ENCODE measurements around the gene CAD. TPM values are rescaled to one million over a fixed set of nuclear protein-coding genes. Genes with fewer than 3 reads are reported as not detected.

The CAD gene
- total RNA-seq, 1 experiment from 2014 or later: 130 TPM

GRCh38 chr2:27275211-27276150, 58.3 kb downstream of the CAD start, which contains the start of gene DNAJC5G:
Gene DNAJC5G (plus strand): TSS chr2:27275433. CDS start chr2:27276729, 1,296 bp downstream.
- Histone ChIP-seq H4K20me1 (ENCODE audit: control insufficient read depth, insufficient read depth, insufficient read length) (no peaks in the 10 kb centered on the region), H3K79me2 (ENCODE audit: insufficient read depth, low read length) (no peaks in the 10 kb centered on the region), H3K27me3 (ENCODE audit: insufficient read depth, low read length) (no peaks in the 10 kb centered on the region), H3K4ac (ENCODE audit: low read depth, low read length) (no peak within 1 kb of the TSS), H3K4me1 (ENCODE audit: insufficient read depth, low read length) (no peaks in the 10 kb centered on the region), H3K4me2 (ENCODE audit: insufficient read depth, insufficient read length, low read length) (no peak within 1 kb of the TSS), H4K91ac (ENCODE audit: insufficient read length, low read depth, low read length) (no peak within 1 kb of the TSS), H2BK15ac (ENCODE audit: low read depth, low read length) (no peak within 1 kb of the TSS), H3K9ac (ENCODE audit: extremely low read depth, insufficient read length, low read length) (no peak within 1 kb of the TSS), H2BK20ac (ENCODE audit: low read depth, low read length, poor library complexity, severe bottlenecking) (no peak within 1 kb of the TSS), H4K5ac (ENCODE audit: insufficient read length, low read depth, low read length) (no peak within 1 kb of the TSS), H3K79me1 (ENCODE audit: insufficient read depth, low read depth, low read length, poor library complexity, severe bottlenecking) (no peaks in the 10 kb centered on the region), H3K23me2 (ENCODE audit: insufficient read length, low read depth, low read length, poor library complexity, severe bottlenecking) (no peaks in the 10 kb centered on the region), H3K9me3 (ENCODE audit: control insufficient read depth, low read depth, low read length) (no peaks in the 10 kb centered on the region), H2AFZ (ENCODE audit: low read length) (no peak within 1 kb of the TSS), H3K14ac (ENCODE audit: insufficient read depth, low read length) (no peak within 1 kb of the TSS), H2BK120ac (ENCODE audit: low read depth, low read length, poor library complexity, severe bottlenecking) (no peak within 1 kb of the TSS), H3K27ac (ENCODE audit: insufficient read length, low read depth, low read length) (no peak within 1 kb of the TSS), H3K56ac (ENCODE audit: insufficient read length, low read depth, low read length) (no peak within 1 kb of the TSS), H3T11ph (ENCODE audit: low read length) (no peak within 1 kb of the TSS), H2AK5ac (ENCODE audit: insufficient read length, low read length) (no peak within 1 kb of the TSS), H4K8ac (replicated peaks; ENCODE audit: insufficient read length, low read depth, low read length) (no peak within 1 kb of the TSS), H2BK12ac (ENCODE audit: insufficient read length, low read depth, low read length) (no peak within 1 kb of the TSS), H3K23ac (ENCODE audit: insufficient read length, low read depth, low read length) (no peak within 1 kb of the TSS), H2BK5ac (ENCODE audit: insufficient read length, low read length) (no peak within 1 kb of the TSS), H3K18ac (ENCODE audit: insufficient read length, low read depth, low read length) (no peak within 1 kb of the TSS)
- Mint-ChIP-seq H3K4me1 (peaks cover 11 to 24% of the 10 kb centered on the region in 2 experiments), H3K27ac (no peak within 1 kb of the TSS; a peak in 1 of 7 replicates), H3K36me3 (ENCODE audit: insufficient read depth in 1 of 3, low read depth in 3 of 3) (no peaks in the 10 kb centered on the region), H3K27me3 (ENCODE audit: low read depth) (peaks cover 50% of the 10 kb centered on the region), H3K4me3 (no peak within 1 kb of the TSS), H3K9me3 (no peaks in the 10 kb centered on the region)
- no peak for TF ChIP-seq CTCF (conservative IDR thresholded peaks at IDR 0.05)
- WGBS (ENCODE audit: extremely low coverage, insufficient read length, low lambda C conversion rate): no CpG with 5 or more reads among the region's 39 CpGs
- no peak for DNase-seq

Data from H9 (cell line).